ENCODE measurements around the gene CAPN7. TPM values are rescaled to one million over a fixed set of nuclear protein-coding genes. Genes with fewer than 3 reads are reported as not detected.
A peak's percentile ranks its signal among the peaks of the same experiment; 100 is the strongest.

The CAPN7 gene
- total and polyA plus RNA-seq, 8 donors: 7.1 to 23.9 (median 18.8) TPM

DNA sequence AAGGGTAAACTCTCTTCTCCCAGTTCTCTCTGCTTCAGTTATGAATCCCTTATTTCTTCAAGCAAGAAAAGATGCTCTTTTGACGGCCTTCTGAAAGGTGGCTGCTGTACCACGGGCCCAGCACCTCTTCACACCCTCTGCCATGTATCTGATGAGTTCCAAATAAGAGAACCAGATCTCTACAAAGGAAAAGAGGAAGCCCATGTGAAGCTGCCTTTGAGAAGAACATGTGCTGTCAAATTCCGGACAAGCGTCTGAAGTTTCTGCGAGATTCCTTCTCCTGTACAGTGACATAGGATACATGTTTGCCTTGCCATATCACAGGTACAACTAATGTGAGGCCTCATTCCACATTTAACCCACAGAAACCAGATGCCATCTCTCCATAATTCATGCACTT, 67.2 kb downstream of the CAPN7 start:
- H3K4me3 ChIP-seq: no peak overlapping the region
- H3K27me3 ChIP-seq: no peaks in the 10 kb centered on the region
- TF ChIP-seq, protein P1, sequence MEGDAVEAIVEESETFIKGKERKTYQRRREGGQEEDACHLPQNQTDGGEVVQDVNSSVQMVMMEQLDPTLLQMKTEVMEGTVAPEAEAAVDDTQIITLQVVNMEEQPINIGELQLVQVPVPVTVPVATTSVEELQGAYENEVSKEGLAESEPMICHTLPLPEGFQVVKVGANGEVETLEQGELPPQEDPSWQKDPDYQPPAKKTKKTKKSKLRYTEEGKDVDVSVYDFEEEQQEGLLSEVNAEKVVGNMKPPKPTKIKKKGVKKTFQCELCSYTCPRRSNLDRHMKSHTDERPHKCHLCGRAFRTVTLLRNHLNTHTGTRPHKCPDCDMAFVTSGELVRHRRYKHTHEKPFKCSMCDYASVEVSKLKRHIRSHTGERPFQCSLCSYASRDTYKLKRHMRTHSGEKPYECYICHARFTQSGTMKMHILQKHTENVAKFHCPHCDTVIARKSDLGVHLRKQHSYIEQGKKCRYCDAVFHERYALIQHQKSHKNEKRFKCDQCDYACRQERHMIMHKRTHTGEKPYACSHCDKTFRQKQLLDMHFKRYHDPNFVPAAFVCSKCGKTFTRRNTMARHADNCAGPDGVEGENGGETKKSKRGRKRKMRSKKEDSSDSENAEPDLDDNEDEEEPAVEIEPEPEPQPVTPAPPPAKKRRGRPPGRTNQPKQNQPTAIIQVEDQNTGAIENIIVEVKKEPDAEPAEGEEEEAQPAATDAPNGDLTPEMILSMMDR (IDR thresholded peaks at IDR 0.05): no peak
- DNase-seq: no peak
- H3K27ac ChIP-seq: no peak overlapping the region
- H3K36me3 ChIP-seq: no peaks in the 10 kb centered on the region
- no peak for FAIRE-seq
- H3K9me3 ChIP-seq: no peaks in the 10 kb centered on the region
- H3K4me1 ChIP-seq: peaks cover 0 to 2% (median 0%) of the 10 kb centered on the region in 3 donors
- ATAC-seq: peak in 1 of 4 donors; percentile 6
- intact Hi-C loops (cut with DNase I): no loop called here
- 84% methylated on average over 5 of the region's 5 CpGs for WGBS, 2 donors

DNA sequence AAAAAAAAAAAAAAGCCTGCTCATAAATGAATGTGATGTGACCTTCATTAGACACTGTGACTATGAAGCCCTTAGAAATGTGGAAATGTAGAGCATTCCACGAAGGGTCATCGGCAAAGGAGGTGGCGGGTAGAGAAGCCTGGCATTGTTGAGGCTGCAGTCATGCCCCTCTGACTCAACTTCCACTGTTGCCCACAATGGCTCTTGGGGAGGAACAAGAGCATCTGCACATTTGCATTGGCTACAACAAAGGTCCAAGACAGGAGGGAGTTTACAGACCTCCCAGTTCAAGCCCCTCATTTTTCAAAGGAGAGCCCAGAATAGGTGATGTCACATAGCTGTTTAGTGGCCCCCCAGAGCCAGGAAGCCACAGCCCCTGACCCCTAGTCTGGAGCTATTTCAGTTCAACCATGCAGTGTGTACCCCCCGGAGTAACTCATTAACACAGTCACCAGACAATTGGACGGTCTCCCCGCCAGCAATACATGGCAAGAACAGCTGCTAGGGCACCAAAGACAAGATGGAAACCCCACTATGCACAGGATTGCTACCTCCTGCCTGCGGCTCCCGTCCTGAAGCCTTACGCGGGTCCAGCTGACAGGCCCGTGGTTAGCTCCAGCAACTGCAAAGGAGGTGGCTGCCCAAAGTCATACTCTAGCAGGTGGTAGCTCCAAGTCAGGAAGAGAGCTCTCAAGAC, 70.1 kb downstream of the CAPN7 start:
- 85 to 91% methylated on average over 11 of the region's 11 CpGs for WGBS, 2 donors
- Histone ChIP-seq H3K9me3 (no peaks in the 10 kb centered on the region), H3K36me3 (no peaks in the 10 kb centered on the region), H3K4me1 (no peaks in the 10 kb centered on the region), H3K27ac (no peak overlapping the region), H3K27me3 (no peaks in the 10 kb centered on the region), H3K4me3 (no peak overlapping the region)
- DNase-seq: no peak
- intact Hi-C loops (cut with DNase I): no loop called here
- TF ChIP-seq, protein P1 (IDR thresholded peaks at IDR 0.05): no peak
- FAIRE-seq: no peak
- ATAC-seq: no peak

DNA sequence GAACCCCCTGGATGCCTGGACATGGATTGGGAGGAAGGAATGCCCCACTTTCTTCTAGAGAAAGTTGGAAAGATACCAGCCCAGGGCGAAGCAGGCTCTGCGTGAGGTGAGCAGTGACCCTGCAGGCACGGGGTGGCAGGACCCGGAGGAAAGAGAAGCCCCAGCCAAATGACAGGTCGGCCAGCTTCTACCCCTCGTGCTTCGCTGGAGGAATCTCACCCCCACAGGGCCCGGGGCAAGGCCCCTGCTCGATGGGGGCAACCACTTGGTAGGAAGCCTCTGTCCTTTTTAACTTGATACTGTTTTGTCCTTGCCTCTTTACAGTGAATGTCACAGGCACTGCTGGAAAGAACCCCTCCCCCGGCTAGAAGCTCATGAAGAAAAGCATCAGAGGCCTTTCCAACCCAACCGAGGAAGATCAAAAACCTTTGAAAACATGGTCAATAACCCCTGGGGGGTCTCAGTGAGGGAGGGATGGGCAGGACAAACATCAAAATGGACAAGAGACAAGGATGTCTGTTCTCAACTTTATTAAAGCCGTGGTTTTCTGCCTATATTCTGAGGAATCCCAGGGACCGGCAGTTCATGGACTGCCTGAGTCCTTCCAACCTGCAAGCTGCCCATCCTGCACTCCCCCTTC, 71.9 kb downstream of the CAPN7 start:
- no peak for DNase-seq
- H3K27ac ChIP-seq: no peak overlapping the region

DNA sequence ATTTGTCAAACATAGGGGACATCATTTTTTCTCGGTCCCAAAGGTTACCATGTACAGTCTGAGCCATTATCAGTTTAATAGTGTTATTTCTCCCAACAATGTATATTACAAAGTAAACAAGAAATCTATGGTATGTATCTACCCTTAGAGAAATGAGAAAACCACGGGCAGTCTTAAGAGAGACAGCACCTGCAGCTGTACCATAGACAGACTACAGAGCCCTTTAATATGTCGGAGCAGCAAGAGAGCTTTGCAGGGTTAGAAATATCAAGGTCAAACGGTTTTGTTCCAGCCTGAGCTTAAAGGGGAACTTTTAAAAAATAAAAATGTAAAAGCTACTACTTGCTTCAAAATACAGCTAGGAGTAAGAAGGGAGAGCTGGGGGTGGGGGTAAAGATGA, 73.2 kb downstream of the CAPN7 start:
- H3K27ac ChIP-seq: no peak overlapping the region
- no peaks in the 10 kb centered on the region for H3K4me1 ChIP-seq

More for the DNA sequence above, 71.9 kb downstream of the CAPN7 start:
- Histone ChIP-seq H3K9me3 (no peaks in the 10 kb centered on the region), H3K36me3 (no peaks in the 10 kb centered on the region), H3K4me3 (no peak overlapping the region), H3K27me3 (no peaks in the 10 kb centered on the region), H3K4me1 (no peaks in the 10 kb centered on the region)
- TF ChIP-seq, protein P1 (IDR thresholded peaks at IDR 0.05): no peak
- WGBS, 2 donors: 74 to 75% methylated on average over 13 of the region's 13 CpGs
- intact Hi-C loops (cut with DNase I): no loop called here
- no peak for FAIRE-seq
- no peak for ATAC-seq

More for the DNA sequence above, 73.2 kb downstream of the CAPN7 start:
- Histone ChIP-seq H3K36me3 (no peaks in the 10 kb centered on the region), H3K9me3 (no peaks in the 10 kb centered on the region), H3K27me3 (no peaks in the 10 kb centered on the region), H3K4me3 (no peak overlapping the region)
- intact Hi-C loops (cut with DNase I): no loop called here
- 62 to 64% methylated on average over 4 of the region's 4 CpGs for WGBS, 2 donors
- ATAC-seq (no peak), DNase-seq (no peak), FAIRE-seq (no peak)
- TF ChIP-seq, protein P1 (IDR thresholded peaks at IDR 0.05): no peak

Data from pancreas (tissue), 10 donors.